AG04450 (cell line): ENCODE data around the gene GHDC. TPM values are rescaled to one million over a fixed set of nuclear protein-coding genes. Genes with fewer than 3 reads are reported as not detected.
"Not testable (repeated sequence)": the region's sequence is repeated elsewhere in the genome, so short reads cannot be mapped to it uniquely, and the experiment has no call there.

Source experiments
- CTCF ChIA-PET: fragments of 300-600, 350-600 bp; formaldehyde crosslinking; extraction: SDS; loops from one replicate; lab custom pipeline; 2022; ENCODE audit warnings: antibody characterized with exemption, inconsistent platforms; lab: Charles Lee
- POLR2A ChIA-PET: fragments of 350-600 bp; formaldehyde crosslinking; extraction: SDS; loops from one replicate; lab custom pipeline; 2021; ENCODE audit warnings: antibody characterized with exemption, inconsistent platforms; lab: Yijun Ruan, JAX
- DNase-seq: peaks from one replicate; pipeline ENCODE4 v3.0.0-alpha.2; 2011; ENCODE audit warnings: low read depth, low spot score
- H3K27ac ChIP-seq: one replicate; pipeline ENCODE4 v1.5.1; 2012; ENCODE audit warnings: low read depth, low read length, control low read depth
- H3K27me3 ChIP-seq: one replicate; pipeline ENCODE4 v1.6.0; 2012; ENCODE audit warnings: low read length; ENCODE audit not compliant: control insufficient read depth, insufficient read depth
- H3K4me3 ChIP-seq: 2 replicates; pipeline ENCODE4 v1.5.1; 2011; ENCODE audit warnings: mild to moderate bottlenecking, low read depth, low read length, control low read depth
- H3K9me3 ChIP-seq: 2 replicates; pipeline ENCODE4 v1.5.1; 2012; ENCODE audit warnings: low read length; ENCODE audit not compliant: control insufficient read depth, insufficient read depth
- polyA plus RNA-seq: library from polyadenylated mRNA; depleted of rRNA; stranded (reverse); fragments of >200 nt; gene quantifications from 2 replicates; pipeline ENCODE4 v1.2.3, GENCODE V29; 2011
- TF ChIP-seq, protein P1 (sequence below): IDR thresholded peaks from 2 replicates; pipeline ENCODE4 v1.5.1; 2011; ENCODE audit warnings: low read depth, low read length, control low read depth, inconsistent platforms

The GHDC gene
- polyA plus RNA-seq, 1 experiment = 5.1 TPM

DNA sequence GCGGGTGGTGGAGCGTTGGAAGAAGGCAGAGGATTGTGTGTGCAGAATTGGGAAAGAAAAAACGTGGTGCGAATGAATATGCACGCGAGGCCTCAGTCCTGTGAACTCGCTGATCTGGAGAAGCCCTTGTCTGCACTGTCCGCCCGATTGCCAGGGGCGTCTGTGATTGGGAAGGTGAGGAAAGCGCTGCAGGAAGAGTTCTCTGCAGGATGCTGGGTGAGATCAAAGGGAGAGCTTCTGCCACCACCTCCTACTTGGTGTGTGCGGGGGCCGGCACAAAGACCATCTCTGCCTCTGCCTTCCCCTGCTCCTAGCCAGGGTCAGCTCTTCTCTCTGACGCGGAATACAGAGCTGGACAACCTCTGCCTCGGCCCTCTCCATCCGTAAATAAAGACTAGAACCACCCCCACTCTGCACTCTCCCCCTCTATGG lies 38.7 kb downstream of the GHDC start:
- H3K27ac ChIP-seq = no peak overlapping the region
- DNase-seq = no peak
- peaks cover 2% of the 10 kb centered on the region for H3K27me3 ChIP-seq
- CTCF ChIA-PET = interaction anchor here (0.6 to 0.7 kb wide), 2 partner anchors 27 to 83 kb away, joined by 3 to 4 read pairs; no protein-coding TSS in a partner anchor
- no peaks in the 10 kb centered on the region; the same call in 1 of the 2 replicates for H3K9me3 ChIP-seq
- TF ChIP-seq, protein P1, sequence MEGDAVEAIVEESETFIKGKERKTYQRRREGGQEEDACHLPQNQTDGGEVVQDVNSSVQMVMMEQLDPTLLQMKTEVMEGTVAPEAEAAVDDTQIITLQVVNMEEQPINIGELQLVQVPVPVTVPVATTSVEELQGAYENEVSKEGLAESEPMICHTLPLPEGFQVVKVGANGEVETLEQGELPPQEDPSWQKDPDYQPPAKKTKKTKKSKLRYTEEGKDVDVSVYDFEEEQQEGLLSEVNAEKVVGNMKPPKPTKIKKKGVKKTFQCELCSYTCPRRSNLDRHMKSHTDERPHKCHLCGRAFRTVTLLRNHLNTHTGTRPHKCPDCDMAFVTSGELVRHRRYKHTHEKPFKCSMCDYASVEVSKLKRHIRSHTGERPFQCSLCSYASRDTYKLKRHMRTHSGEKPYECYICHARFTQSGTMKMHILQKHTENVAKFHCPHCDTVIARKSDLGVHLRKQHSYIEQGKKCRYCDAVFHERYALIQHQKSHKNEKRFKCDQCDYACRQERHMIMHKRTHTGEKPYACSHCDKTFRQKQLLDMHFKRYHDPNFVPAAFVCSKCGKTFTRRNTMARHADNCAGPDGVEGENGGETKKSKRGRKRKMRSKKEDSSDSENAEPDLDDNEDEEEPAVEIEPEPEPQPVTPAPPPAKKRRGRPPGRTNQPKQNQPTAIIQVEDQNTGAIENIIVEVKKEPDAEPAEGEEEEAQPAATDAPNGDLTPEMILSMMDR = no peak
- POLR2A ChIA-PET = no interaction called here
- peak overlapping the region; percentile 56 for H3K4me3 ChIP-seq

GRCh38 chr17:42153919-42154742 lies 40.2 kb downstream of the GHDC start:
- CTCF ChIA-PET = interaction anchor here (1.1 kb wide), 1 partner anchor 11 kb away, joined by 5 read pairs; no protein-coding TSS in a partner anchor
- Histone ChIP-seq H3K9me3 (no peaks in the 10 kb centered on the region; the same call in 1 of the 2 replicates), H3K27me3 (no peaks in the 10 kb centered on the region), H3K27ac (peak overlapping the region; percentile 57), H3K4me3 (peak overlapping the region; percentile 99)
- DNase-seq = no peak
- TF ChIP-seq, protein P1 = no peak
- POLR2A ChIA-PET = interaction anchor here (0.6 to 1.6 kb wide), 3 partner anchors 12 to 151 kb away, joined by 3 to 9 read pairs (median 4); no protein-coding TSS in a partner anchor

DNA sequence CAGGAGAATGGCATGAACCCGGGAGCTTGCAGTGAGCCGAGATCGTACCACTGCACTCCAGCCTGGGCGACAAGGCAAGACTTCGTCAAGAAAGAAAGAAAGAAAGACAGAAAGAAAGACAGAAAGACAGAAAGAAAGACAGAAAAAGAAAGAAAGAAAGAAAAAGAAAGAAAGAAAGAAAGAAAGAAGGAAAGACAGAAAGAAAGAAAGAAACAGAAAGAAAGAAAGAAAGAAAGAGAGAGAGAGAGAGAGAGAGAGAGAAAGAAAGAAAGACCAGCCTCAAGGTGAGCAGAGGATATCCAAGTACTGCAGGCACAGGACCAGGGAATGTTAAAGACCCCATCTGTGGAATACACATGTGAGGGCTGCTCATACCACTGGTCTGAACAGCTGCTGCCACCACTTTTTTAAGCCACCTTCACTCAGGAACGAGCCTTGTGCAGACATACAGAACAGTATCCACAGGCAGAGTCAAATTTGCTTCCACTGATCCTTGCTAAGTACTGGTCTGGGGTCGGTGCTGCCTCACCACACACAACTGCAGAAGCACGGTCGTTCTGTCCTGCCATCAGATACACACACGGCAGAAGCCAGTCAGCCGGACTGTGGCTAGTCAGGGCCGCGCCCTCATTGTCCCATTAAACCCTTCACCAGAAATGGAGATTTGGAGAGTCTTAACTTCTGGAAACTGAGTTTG lies 47.2 kb downstream of the GHDC start:
- no peaks in the 10 kb centered on the region for H3K9me3 ChIP-seq
- H3K27ac ChIP-seq = no peak overlapping the region
- no peak for DNase-seq
- POLR2A ChIA-PET = interaction anchor here (0.7 kb wide), 2 partner anchors 123 to 135 kb away, joined by 5 to 6 read pairs; no protein-coding TSS in a partner anchor
- CTCF ChIA-PET = no interaction called here
- TF ChIP-seq, protein P1 = no peak
- H3K4me3 ChIP-seq = no peak overlapping the region
- H3K27me3 ChIP-seq = no peaks in the 10 kb centered on the region

DNA sequence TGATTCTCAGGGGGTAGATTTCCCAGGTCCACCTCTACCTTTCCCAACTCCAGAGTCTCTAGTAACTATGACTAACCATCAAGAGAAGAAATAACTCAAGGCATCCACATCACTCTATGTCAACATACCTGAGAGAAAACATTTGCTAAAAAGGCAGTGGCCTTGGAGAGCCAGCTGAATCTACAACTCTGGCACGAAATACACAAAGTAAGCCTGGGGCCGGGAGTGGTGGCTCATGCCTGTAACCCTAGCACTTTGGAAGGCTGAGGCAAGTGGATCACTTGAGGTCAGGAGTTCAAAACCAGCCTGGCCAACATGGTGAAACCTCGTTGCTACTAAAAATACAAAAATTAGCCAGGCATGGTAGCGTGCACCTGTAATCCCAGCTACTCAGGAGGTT lies 51.2 kb downstream of the GHDC start:
- peak overlapping the region; percentile 53 for H3K27ac ChIP-seq
- not testable (repeated sequence) for H3K9me3 ChIP-seq, DNase-seq, H3K27me3 ChIP-seq, H3K4me3 ChIP-seq
- ChIA-PET CTCF (interaction anchor here (0.9 to 2.4 kb wide), 2 partner anchors 10 to 384 kb away, joined by 3 to 5 read pairs; no protein-coding TSS in a partner anchor), POLR2A (interaction anchor here (1.5 kb wide), 1 partner anchor 11 kb away, joined by 9 read pairs; no protein-coding TSS in a partner anchor)

DNA sequence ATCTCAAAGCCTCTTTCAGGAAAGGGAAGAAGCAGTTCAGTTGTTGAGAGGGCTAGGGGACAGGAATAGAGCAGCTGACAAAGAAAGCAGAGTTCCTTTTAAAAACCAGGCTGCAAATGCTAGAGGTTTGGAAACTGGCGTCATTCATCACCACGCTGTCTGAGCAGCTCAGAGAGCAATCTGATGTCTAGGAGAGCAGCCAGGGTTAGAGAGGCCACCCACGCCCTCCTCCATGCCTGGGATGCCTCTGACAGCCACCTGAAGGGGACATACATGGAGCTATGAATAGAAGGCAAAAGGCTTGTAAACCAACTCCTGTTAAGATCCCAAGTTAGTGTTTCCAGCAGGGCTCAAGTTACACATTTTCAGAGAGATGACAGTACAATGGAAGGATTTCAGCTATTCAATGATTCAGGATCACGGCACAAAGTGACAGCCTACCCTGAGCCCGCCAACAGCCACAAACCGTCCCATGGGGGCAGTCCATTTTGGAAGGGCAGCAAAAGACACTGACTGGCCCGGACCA lies 51.9 kb downstream of the GHDC start:
- no peak for DNase-seq
- Histone ChIP-seq H3K27me3 (no peaks in the 10 kb centered on the region), H3K27ac (peak overlapping the region; percentile 53), H3K4me3 (no peak overlapping the region), H3K9me3 (no peaks in the 10 kb centered on the region)
- POLR2A ChIA-PET = interaction anchor here (0.6 to 1.5 kb wide), 2 partner anchors 11 to 46 kb away, joined by 3 to 9 read pairs; no protein-coding TSS in a partner anchor
- CTCF ChIA-PET = interaction anchor here (0.9 to 2.4 kb wide), 2 partner anchors 11 to 385 kb away, joined by 3 to 5 read pairs; no protein-coding TSS in a partner anchor
- TF ChIP-seq, protein P1 = no peak
